ENCODE results near the gene MRPL27.

MRPL27 gene

GRCh38 chr17:50375858-50376538 is 3.0 kb upstream of the MRPL27 start:
- no peak for TF ChIP-seq CTCF (IDR thresholded peaks at IDR 0.05; ENCODE audit: control insufficient read depth, insufficient read depth, low read depth, low read length, missing control alignments)
- no peak for DNase-seq (ENCODE audit: low read depth)
- H3K4me3 ChIP-seq (ENCODE audit: control insufficient read depth, low read depth, low read length), result no peak overlapping the region

- no peak for DNase-seq (ENCODE audit: low read depth)
- no peak for TF ChIP-seq CTCF (IDR thresholded peaks at IDR 0.05; ENCODE audit: control insufficient read depth, insufficient read depth, low read depth, low read length, missing control alignments)
- no peak overlapping the region for H3K4me3 ChIP-seq (ENCODE audit: control insufficient read depth, low read depth, low read length)
Observed at GRCh38 chr17:50373705-50374104, 721 bp upstream of the MRPL27 start.

GRCh38 chr17:50372222-50372757 is 694 bp downstream of the MRPL27 start:
- no peak for DNase-seq (ENCODE audit: low read depth)
- no peak for TF ChIP-seq CTCF (IDR thresholded peaks at IDR 0.05; ENCODE audit: control insufficient read depth, insufficient read depth, low read depth, low read length, missing control alignments)
- H3K4me3 ChIP-seq (ENCODE audit: control insufficient read depth, low read depth, low read length), result peak overlapping the region; percentile 92

- H3K4me3 ChIP-seq (ENCODE audit: control insufficient read depth, low read depth, low read length), result no peak overlapping the region; the same call in 1 of the 2 replicates
- DNase-seq (ENCODE audit: low read depth), result no peak
- TF ChIP-seq CTCF (IDR thresholded peaks at IDR 0.05; ENCODE audit: control insufficient read depth, insufficient read depth, low read depth, low read length, missing control alignments), result no peak
Observed at GRCh38 chr17:50371526-50371925, 1.5 kb downstream of the MRPL27 start.

GRCh38 chr17:50370052-50370451 is 2.9 kb downstream of the MRPL27 start:
- no peak for TF ChIP-seq CTCF (IDR thresholded peaks at IDR 0.05; ENCODE audit: control insufficient read depth, insufficient read depth, low read depth, low read length, missing control alignments)
- no peak for DNase-seq (ENCODE audit: low read depth)
- no peak overlapping the region for H3K4me3 ChIP-seq (ENCODE audit: control insufficient read depth, low read depth, low read length)

- DNase-seq (ENCODE audit: low read depth), result no peak
- no peak overlapping the region for H3K4me3 ChIP-seq (ENCODE audit: control insufficient read depth, low read depth, low read length)
- TF ChIP-seq CTCF (IDR thresholded peaks at IDR 0.05; ENCODE audit: control insufficient read depth, insufficient read depth, low read depth, low read length, missing control alignments), result no peak
Observed at GRCh38 chr17:50367401-50367800, 5.6 kb downstream of the MRPL27 start.

Measured in AG09309 (cell line).